ENCODE measurements around the gene CRTC3.
"Not testable (repeated sequence)": the region's sequence is repeated elsewhere in the genome, so short reads cannot be mapped to it uniquely, and the experiment has no call there.

- TF ChIP-seq CTCF (CRISPR knock-in tag; IDR thresholded peaks at IDR 0.05); TCF12 (IDR thresholded peaks at IDR 0.05); TCF12 (CRISPR knock-in tag; IDR thresholded peaks at IDR 0.05); POLR2A (IDR thresholded peaks at IDR 0.05; ENCODE audit: insufficient read depth in 1 of 2, low read depth in 2 of 2, low read length in 2 of 2); HDAC6 (IDR thresholded peaks at IDR 0.05; ENCODE audit: low read depth, low read length); ZNF496 (CRISPR knock-in tag; IDR thresholded peaks at IDR 0.05; ENCODE audit: insufficient replicate concordance); SIN3A (IDR thresholded peaks at IDR 0.05; ENCODE audit: borderline replicate concordance, low read depth, low read length); NCOA2 (CRISPR knock-in tag; IDR thresholded peaks at IDR 0.05); JUND (CRISPR knock-in tag; IDR thresholded peaks at IDR 0.05); SP4 (CRISPR knock-in tag; IDR thresholded peaks at IDR 0.05); ZNF468 (CRISPR knock-in tag; IDR thresholded peaks at IDR 0.05); REST (IDR thresholded peaks at IDR 0.05; ENCODE audit: borderline replicate concordance in 1 of 2, low read depth in 1 of 2, low read length in 2 of 2); ZNF263 (CRISPR knock-in tag; IDR thresholded peaks at IDR 0.05); BRCA1 (CRISPR knock-in tag; IDR thresholded peaks at IDR 0.05): not testable (repeated sequence)
Observed at GRCh38 chr15:90660999-90661330, 131.2 kb downstream of the CRTC3 start.
